H1 (cell line): ENCODE measurements around the gene PNPLA1.

Source experiments
- ASH2L ChIP-seq: fragments of 200-600, 300-600 bp; sonication (generic); IDR thresholded peaks from one replicate; pipeline ENCODE4 v1.7.1; 2017; ENCODE audit warnings: low read length
- CBX8 ChIP-seq: fragments of 300-800, 300-1000 bp; sonication (generic); IDR thresholded peaks from 2 replicates; pipeline ENCODE4 v1.7.1; 2016; ENCODE audit warnings: low read depth, low read length, borderline replicate concordance
- EGR1 ChIP-seq: IDR thresholded peaks from 2 replicates; pipeline ENCODE4 v1.6.1; 2011; ENCODE audit warnings: low read depth, low read length, borderline replicate concordance
- EP300 ChIP-seq, 2 experiments: IDR thresholded peaks; 1 replicate in 1 of 2; 2 replicates in 1 of 2; pipeline ENCODE4 v1.6.1; 2011 to 2012; ENCODE audit warnings: low read depth in 2 of 2, low read length in 2 of 2, mild to moderate bottlenecking in 2 of 2, borderline replicate concordance in 1 of 2, inconsistent platforms in 1 of 2, moderate library complexity in 1 of 2
- EZH2 ChIP-seq: fragments of 200-600 bp; sonication (generic); IDR thresholded peaks from 2 replicates; pipeline ENCODE4 v1.7.1; 2012; ENCODE audit warnings: low read depth, mild to moderate bottlenecking, moderate library complexity, low read length, inconsistent platforms; ENCODE audit not compliant: severe bottlenecking
- HDAC2 ChIP-seq, 2 experiments: fragments of 300-600 bp in 1 of 2; sonication (generic) in 1 of 2; IDR thresholded peaks; 2 replicates each; pipeline ENCODE4 v1.6.1; 2011 to 2012; ENCODE audit warnings: low read depth in 2 of 2, low read length in 2 of 2, mild to moderate bottlenecking in 2 of 2, moderate library complexity in 2 of 2, borderline replicate concordance in 1 of 2, inconsistent platforms in 1 of 2
- JUND ChIP-seq: IDR thresholded peaks from 2 replicates; pipeline ENCODE4 v1.6.1; 2011; ENCODE audit warnings: mild to moderate bottlenecking, improper control_type of control experiment, low read length
- MAFK ChIP-seq: IDR thresholded peaks from 2 replicates; pipeline ENCODE4 v1.6.1; 2012; ENCODE audit warnings: low read depth, mild to moderate bottlenecking, improper control_type of control experiment, low read length
- POLR2A ChIP-seq, 2 experiments: IDR thresholded peaks; 1 replicate in 1 of 2; 2 replicates in 1 of 2; pipeline ENCODE4 v1.6.1; 2011; ENCODE audit warnings: low read depth in 2 of 2, low read length in 2 of 2, mild to moderate bottlenecking in 2 of 2; ENCODE audit errors: control extremely low read depth in 1 of 2
- TF ChIP-seq, protein P1 (sequence below), 3 experiments: IDR thresholded peaks; 1 replicate in 2 of 3; 2 replicates in 1 of 3; pipeline versions ENCODE4 v1.5.1 to v1.6.1; 2011; ENCODE audit warnings: low read length in 3 of 3, mild to moderate bottlenecking in 3 of 3, inconsistent platforms in 2 of 3, low read depth in 1 of 3, moderate library complexity in 1 of 3; ENCODE audit not compliant: insufficient read depth in 1 of 3; ENCODE audit errors: control extremely low read depth in 1 of 3
- TF ChIP-seq, protein P2 (sequence below): IDR thresholded peaks from 2 replicates; pipeline ENCODE4 v1.6.1; 2012; ENCODE audit warnings: inconsistent platforms
- TF ChIP-seq, protein P3 (sequence below): fragments of 300-600 bp; sonication (generic); IDR thresholded peaks from 2 replicates; pipeline ENCODE4 v1.7.1; 2012; ENCODE audit warnings: low read length, moderate library complexity, mild to moderate bottlenecking, inconsistent platforms; ENCODE audit not compliant: insufficient replicate concordance

DNA sequence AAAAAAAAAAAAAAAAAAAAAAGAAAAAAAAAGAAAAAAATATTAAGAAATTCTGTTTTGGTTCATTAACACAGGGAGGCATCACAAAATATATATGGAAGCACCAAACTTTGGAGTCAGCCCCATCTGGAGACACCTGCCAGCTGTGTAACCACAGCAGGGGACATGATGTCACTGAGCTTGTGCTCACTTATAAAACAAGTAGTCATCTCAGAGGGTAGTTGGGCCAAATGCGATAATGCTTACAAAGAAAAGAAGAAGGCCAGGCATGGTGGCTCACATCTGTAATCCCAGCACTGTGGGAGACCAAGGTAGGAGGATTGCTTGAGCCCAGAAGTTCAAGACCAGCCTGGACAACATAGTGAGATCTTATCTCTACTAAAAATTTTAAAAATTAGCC is 68.0 kb downstream of the PNPLA1 start:
- TF ChIP-seq, protein P1, sequence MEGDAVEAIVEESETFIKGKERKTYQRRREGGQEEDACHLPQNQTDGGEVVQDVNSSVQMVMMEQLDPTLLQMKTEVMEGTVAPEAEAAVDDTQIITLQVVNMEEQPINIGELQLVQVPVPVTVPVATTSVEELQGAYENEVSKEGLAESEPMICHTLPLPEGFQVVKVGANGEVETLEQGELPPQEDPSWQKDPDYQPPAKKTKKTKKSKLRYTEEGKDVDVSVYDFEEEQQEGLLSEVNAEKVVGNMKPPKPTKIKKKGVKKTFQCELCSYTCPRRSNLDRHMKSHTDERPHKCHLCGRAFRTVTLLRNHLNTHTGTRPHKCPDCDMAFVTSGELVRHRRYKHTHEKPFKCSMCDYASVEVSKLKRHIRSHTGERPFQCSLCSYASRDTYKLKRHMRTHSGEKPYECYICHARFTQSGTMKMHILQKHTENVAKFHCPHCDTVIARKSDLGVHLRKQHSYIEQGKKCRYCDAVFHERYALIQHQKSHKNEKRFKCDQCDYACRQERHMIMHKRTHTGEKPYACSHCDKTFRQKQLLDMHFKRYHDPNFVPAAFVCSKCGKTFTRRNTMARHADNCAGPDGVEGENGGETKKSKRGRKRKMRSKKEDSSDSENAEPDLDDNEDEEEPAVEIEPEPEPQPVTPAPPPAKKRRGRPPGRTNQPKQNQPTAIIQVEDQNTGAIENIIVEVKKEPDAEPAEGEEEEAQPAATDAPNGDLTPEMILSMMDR (IDR thresholded peaks at IDR 0.05; ENCODE audit: control extremely low read depth in 1 of 3, insufficient read depth in 1 of 3, low read depth in 1 of 3, low read length in 3 of 3): no peak
- no peak for TF ChIP-seq CBX8
- TF ChIP-seq POLR2A (IDR thresholded peaks at IDR 0.05; ENCODE audit: control extremely low read depth in 1 of 2, low read depth in 2 of 2, low read length in 2 of 2): no peak
- no peak for TF ChIP-seq EZH2
- TF ChIP-seq EP300 (IDR thresholded peaks at IDR 0.05; ENCODE audit: borderline replicate concordance in 1 of 2, low read depth in 2 of 2, low read length in 2 of 2): no peak
- no peak for TF ChIP-seq JUND
- TF ChIP-seq HDAC2 (IDR thresholded peaks at IDR 0.05; ENCODE audit: borderline replicate concordance in 1 of 2, low read depth in 2 of 2, low read length in 2 of 2): no peak
- TF ChIP-seq, protein P2, sequence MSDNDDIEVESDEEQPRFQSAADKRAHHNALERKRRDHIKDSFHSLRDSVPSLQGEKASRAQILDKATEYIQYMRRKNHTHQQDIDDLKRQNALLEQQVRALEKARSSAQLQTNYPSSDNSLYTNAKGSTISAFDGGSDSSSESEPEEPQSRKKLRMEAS: no peak
- TF ChIP-seq, protein P3, sequence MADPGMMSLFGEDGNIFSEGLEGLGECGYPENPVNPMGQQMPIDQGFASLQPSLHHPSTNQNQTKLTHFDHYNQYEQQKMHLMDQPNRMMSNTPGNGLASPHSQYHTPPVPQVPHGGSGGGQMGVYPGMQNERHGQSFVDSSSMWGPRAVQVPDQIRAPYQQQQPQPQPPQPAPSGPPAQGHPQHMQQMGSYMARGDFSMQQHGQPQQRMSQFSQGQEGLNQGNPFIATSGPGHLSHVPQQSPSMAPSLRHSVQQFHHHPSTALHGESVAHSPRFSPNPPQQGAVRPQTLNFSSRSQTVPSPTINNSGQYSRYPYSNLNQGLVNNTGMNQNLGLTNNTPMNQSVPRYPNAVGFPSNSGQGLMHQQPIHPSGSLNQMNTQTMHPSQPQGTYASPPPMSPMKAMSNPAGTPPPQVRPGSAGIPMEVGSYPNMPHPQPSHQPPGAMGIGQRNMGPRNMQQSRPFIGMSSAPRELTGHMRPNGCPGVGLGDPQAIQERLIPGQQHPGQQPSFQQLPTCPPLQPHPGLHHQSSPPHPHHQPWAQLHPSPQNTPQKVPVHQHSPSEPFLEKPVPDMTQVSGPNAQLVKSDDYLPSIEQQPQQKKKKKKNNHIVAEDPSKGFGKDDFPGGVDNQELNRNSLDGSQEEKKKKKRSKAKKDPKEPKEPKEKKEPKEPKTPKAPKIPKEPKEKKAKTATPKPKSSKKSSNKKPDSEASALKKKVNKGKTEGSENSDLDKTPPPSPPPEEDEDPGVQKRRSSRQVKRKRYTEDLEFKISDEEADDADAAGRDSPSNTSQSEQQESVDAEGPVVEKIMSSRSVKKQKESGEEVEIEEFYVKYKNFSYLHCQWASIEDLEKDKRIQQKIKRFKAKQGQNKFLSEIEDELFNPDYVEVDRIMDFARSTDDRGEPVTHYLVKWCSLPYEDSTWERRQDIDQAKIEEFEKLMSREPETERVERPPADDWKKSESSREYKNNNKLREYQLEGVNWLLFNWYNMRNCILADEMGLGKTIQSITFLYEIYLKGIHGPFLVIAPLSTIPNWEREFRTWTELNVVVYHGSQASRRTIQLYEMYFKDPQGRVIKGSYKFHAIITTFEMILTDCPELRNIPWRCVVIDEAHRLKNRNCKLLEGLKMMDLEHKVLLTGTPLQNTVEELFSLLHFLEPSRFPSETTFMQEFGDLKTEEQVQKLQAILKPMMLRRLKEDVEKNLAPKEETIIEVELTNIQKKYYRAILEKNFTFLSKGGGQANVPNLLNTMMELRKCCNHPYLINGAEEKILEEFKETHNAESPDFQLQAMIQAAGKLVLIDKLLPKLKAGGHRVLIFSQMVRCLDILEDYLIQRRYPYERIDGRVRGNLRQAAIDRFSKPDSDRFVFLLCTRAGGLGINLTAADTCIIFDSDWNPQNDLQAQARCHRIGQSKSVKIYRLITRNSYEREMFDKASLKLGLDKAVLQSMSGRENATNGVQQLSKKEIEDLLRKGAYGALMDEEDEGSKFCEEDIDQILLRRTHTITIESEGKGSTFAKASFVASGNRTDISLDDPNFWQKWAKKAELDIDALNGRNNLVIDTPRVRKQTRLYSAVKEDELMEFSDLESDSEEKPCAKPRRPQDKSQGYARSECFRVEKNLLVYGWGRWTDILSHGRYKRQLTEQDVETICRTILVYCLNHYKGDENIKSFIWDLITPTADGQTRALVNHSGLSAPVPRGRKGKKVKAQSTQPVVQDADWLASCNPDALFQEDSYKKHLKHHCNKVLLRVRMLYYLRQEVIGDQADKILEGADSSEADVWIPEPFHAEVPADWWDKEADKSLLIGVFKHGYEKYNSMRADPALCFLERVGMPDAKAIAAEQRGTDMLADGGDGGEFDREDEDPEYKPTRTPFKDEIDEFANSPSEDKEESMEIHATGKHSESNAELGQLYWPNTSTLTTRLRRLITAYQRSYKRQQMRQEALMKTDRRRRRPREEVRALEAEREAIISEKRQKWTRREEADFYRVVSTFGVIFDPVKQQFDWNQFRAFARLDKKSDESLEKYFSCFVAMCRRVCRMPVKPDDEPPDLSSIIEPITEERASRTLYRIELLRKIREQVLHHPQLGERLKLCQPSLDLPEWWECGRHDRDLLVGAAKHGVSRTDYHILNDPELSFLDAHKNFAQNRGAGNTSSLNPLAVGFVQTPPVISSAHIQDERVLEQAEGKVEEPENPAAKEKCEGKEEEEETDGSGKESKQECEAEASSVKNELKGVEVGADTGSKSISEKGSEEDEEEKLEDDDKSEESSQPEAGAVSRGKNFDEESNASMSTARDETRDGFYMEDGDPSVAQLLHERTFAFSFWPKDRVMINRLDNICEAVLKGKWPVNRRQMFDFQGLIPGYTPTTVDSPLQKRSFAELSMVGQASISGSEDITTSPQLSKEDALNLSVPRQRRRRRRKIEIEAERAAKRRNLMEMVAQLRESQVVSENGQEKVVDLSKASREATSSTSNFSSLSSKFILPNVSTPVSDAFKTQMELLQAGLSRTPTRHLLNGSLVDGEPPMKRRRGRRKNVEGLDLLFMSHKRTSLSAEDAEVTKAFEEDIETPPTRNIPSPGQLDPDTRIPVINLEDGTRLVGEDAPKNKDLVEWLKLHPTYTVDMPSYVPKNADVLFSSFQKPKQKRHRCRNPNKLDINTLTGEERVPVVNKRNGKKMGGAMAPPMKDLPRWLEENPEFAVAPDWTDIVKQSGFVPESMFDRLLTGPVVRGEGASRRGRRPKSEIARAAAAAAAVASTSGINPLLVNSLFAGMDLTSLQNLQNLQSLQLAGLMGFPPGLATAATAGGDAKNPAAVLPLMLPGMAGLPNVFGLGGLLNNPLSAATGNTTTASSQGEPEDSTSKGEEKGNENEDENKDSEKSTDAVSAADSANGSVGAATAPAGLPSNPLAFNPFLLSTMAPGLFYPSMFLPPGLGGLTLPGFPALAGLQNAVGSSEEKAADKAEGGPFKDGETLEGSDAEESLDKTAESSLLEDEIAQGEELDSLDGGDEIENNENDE: no peak
- no peak for TF ChIP-seq MAFK
- TF ChIP-seq ASH2L: no peak
- no peak for TF ChIP-seq EGR1
